SK-N-MC (cell line): ENCODE results near the gene AKNA.
A peak's percentile ranks its signal among the peaks of the same experiment; 100 is the strongest.

ENCODE experiments used
- DNase-seq: peaks from one replicate; pipeline ENCODE4 v3.0.0-alpha.2; 2011; ENCODE audit warnings: low read depth, low spot score
- H3K27ac ChIP-seq: fragments of 200-600 bp; sonication (generic); 2 replicates; pipeline ENCODE4 v1.5.1; 2016; ENCODE audit warnings: mixed run types
- H3K36me3 ChIP-seq: fragments of 200-600 bp; sonication (generic); 2 replicates; pipeline ENCODE4 v1.6.1; 2017; ENCODE audit warnings: antibody characterized with exemption, low read length, mixed read lengths; ENCODE audit not compliant: insufficient read depth
- H3K4me3 ChIP-seq: fragments of 200-600 bp; sonication (generic); 2 replicates; pipeline ENCODE4 v1.5.1; 2016
- H3K9ac ChIP-seq: fragments of 200-600 bp; sonication (generic); 2 replicates; pipeline ENCODE4 v1.8.0; 2017; ENCODE audit warnings: mixed run types, mixed read lengths; ENCODE audit not compliant: insufficient read length
- H3K9me3 ChIP-seq: fragments of 200-600 bp; sonication (generic); 2 replicates; pipeline ENCODE4 v1.6.1; 2017; ENCODE audit warnings: low read depth, mild to moderate bottlenecking, antibody characterized with exemption, low read length, moderate library complexity, mixed read lengths
- EZH2 ChIP-seq: fragments of 200-600 bp; sonication (generic); IDR thresholded peaks from one replicate; pipeline ENCODE4 v1.6.1; 2017; ENCODE audit warnings: antibody characterized with exemption
- FOXP2 ChIP-seq: optimal IDR thresholded peaks from 2 replicates; pipeline ENCODE3; 2011; ENCODE audit warnings: mild to moderate bottlenecking, moderate library complexity; ENCODE audit not compliant: insufficient read depth; ENCODE audit errors: extremely low read length, control extremely low read depth
- POLR2AphosphoS5 ChIP-seq: IDR thresholded peaks from 2 replicates; pipeline ENCODE4 v1.6.1; 2012; ENCODE audit warnings: mild to moderate bottlenecking, low read depth, low read length, borderline replicate concordance

The AKNA gene

DNA sequence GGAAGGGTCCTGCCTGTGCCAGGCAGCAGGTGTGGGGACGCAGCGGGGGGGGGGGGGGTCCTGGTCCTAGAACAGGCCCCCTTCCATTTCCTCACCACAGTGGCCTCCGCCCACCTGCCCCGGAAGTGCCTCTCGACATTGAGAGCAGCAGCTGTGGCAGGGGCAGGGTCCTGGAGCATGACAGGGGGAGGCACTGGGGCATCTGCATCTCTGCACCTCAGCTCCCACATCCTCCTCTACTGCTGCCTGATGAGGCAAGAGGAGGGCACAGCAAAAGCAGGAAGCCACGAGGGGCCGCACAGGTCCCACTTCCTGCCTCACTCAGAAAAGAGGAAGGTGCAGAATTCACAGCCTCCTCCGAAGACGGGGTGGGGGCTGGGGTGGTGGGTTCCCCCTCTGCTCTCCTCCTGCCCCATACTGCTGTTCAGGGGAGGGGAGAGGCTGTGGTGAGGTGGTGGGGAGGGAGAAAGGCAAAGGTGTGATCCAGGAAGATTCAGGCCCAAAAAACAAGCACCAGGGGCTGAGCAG is 14.8 kb downstream of the AKNA start:
- no peaks in the 10 kb centered on the region for H3K9me3 ChIP-seq
- H3K9ac ChIP-seq: no peak overlapping the region
- H3K36me3 ChIP-seq: peaks cover 35% of the 10 kb centered on the region; the same call in 1 of the 2 replicates
- H3K4me3 ChIP-seq: no peak overlapping the region
- no peak for DNase-seq
- TF ChIP-seq FOXP2: no peak
- no peak for TF ChIP-seq POLR2AphosphoS5
- no peak for TF ChIP-seq EZH2
- H3K27ac ChIP-seq: no peak overlapping the region

DNA sequence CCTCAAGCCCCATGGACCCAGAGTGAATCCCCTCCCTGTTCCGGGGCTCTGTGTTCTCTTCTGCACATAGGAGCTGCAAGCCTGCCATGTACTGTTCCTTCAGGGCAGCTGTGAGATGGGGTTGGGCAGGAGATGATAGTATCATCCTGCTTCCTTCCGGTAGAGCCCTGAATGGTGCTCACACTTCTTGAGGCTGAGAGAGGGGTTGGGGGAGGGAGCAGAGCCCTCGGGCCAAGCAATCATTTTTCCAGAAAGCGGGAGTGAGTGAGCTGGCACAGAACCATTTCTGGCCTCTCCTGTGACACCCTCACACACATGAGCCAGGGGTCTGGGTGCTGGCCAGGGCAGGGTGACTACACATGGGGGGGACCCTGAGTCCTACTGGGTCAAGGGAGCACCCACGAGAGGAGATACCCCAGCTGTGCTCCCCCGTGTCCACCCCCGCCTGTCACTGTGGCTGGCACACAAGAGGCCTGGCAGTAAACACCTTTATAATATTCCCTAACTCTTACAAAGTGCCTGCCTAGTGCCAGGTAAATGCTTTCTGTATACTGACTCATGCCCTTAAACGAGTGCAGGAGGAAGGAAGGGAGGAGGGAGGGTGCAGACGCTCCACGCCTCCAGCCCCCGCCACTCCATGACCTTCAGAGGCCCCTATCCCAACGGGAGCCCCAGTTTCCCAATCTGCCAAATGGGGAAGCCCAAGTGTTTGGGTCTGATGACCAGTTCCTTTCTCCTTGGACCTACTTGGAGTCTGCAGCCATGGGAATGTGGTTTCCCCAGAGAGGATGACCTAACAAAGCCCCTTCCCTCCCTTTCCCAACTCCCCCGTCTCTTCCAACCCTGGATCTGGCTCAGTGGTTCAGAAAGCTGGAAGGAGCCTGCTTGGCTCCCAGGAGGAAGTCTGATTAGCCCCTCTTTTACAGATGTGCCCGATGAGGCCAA is 15.5 kb downstream of the AKNA start:
- DNase-seq: no peak
- peak overlapping the region; percentile 43 for H3K4me3 ChIP-seq
- no peaks in the 10 kb centered on the region for H3K9me3 ChIP-seq
- H3K36me3 ChIP-seq: peaks cover 37% of the 10 kb centered on the region; the same call in 1 of the 2 replicates
- H3K9ac ChIP-seq: no peak overlapping the region
- TF ChIP-seq POLR2AphosphoS5: peak; percentile 55
- no peak for TF ChIP-seq EZH2
- TF ChIP-seq FOXP2: peak; percentile 68
- H3K27ac ChIP-seq: peak overlapping the region; percentile 79

- no peak overlapping the region for H3K9ac ChIP-seq
- peak overlapping the region; percentile 43 for H3K4me3 ChIP-seq
- peaks cover 31% of the 10 kb centered on the region; the same call in 1 of the 2 replicates for H3K36me3 ChIP-seq
- TF ChIP-seq POLR2AphosphoS5: no peak
- TF ChIP-seq EZH2: no peak
- no peak for TF ChIP-seq FOXP2
- 0 out of 2 replicates have a peak overlapping the region, but pooled peaks have one; percentile 79 for H3K27ac ChIP-seq
- DNase-seq: no peak
- H3K9me3 ChIP-seq: no peaks in the 10 kb centered on the region
These were observed 16.3 kb downstream of the AKNA start for GRCh38 chr9:114371343-114371944.

- Histone ChIP-seq H3K9me3 (no peaks in the 10 kb centered on the region), H3K4me3 (no peak overlapping the region), H3K27ac (no peak overlapping the region), H3K36me3 (peaks cover 29% of the 10 kb centered on the region; the same call in 1 of the 2 replicates), H3K9ac (no peak overlapping the region)
- TF ChIP-seq FOXP2: no peak
- TF ChIP-seq EZH2: no peak
- TF ChIP-seq POLR2AphosphoS5: no peak
- no peak for DNase-seq
These were observed 16.8 kb downstream of the AKNA start for GRCh38 chr9:114370968-114371320.

- DNase-seq: no peak
- TF ChIP-seq EZH2: no peak
- no peak for TF ChIP-seq FOXP2
- no peak for TF ChIP-seq POLR2AphosphoS5
- H3K9me3 ChIP-seq: no peaks in the 10 kb centered on the region
- peak overlapping the region; percentile 16 for H3K4me3 ChIP-seq
- peaks cover 33% of the 10 kb centered on the region; the same call in 1 of the 2 replicates for H3K36me3 ChIP-seq
- H3K27ac ChIP-seq: peak overlapping the region; percentile 52
- H3K9ac ChIP-seq: no peak overlapping the region
These were observed 17.4 kb downstream of the AKNA start for GRCh38 chr9:114370251-114370967.

DNA sequence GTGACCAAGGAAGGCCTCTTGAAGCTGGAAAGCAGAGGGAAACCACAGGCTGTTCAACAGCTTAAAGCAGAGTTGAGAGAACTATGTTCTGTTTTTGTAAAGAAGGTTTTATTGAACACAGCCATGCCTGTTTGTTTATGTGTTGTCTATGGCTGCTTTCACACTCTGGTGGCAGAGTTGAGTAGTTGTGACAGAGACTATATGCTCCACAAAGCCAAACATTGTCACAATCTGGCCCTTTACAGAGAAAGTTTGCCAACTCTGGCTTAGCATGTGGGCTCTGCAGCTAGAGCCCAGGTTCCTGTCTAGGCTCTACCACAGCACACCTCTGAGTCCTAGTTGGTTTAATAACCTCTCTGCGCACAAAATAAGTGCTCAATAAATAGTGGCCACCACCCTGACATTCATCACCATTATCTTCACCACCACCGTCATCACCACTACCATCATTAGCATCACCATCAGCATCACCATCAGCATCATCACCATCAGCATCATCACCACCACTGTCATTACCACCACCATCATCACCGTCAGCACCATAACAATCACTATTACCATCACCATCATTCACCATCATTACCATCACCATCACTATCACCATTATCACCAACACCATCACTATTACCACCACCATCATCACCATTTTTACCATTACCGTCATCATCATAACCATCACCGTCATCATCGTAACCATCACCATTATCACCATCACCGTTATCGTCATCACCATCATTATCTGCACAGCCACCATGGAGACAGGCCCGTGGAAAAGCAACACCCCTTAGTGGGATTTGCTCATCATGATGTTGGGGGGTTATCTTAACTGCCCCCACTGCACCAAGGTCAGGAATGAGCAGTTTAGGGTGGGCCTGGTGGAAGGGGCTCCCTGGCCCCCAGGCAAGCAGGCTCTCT is 18.3 kb downstream of the AKNA start:
- Histone ChIP-seq H3K36me3 (peaks cover 40% of the 10 kb centered on the region), H3K4me3 (no peak overlapping the region)
- TF ChIP-seq EZH2 (no peak), FOXP2 (no peak), POLR2AphosphoS5 (no peak)

GRCh38 chr9:114367772-114368569 is 19.8 kb downstream of the AKNA start:
- Histone ChIP-seq H3K9ac (no peak overlapping the region), H3K27ac (no peak overlapping the region), H3K9me3 (no peaks in the 10 kb centered on the region), H3K4me3 (no peak overlapping the region), H3K36me3 (peaks cover 45% of the 10 kb centered on the region)
- TF ChIP-seq POLR2AphosphoS5 (no peak), FOXP2 (no peak), EZH2 (no peak)
- no peak for DNase-seq

More for the DNA sequence above, 18.3 kb downstream of the AKNA start:
- Histone ChIP-seq H3K9ac (no peak overlapping the region), H3K9me3 (no peaks in the 10 kb centered on the region), H3K27ac (peak overlapping the region; percentile 54)
- no peak for DNase-seq
